ENCODE results near the gene KIF26A. TPM values are rescaled to one million over a fixed set of nuclear protein-coding genes. Genes with fewer than 3 reads are reported as not detected.

KIF26A gene
- total RNA-seq, 1 donor from 2014 or later: 0.46 TPM

- no peak for TF ChIP-seq CTCF (conservative IDR thresholded peaks at IDR 0.05; ENCODE audit: low read depth, low read length)
- H3K4me3 ChIP-seq (ENCODE audit: low read depth, low read length): no peak overlapping the region
These were observed 8.8 kb upstream of the KIF26A start for GRCh38 chr14:104129556-104129955.

GRCh38 chr14:104130974-104131651, 7.3 kb upstream of the KIF26A start:
- DNase-seq (ENCODE audit: low read depth): no peak
- no peak overlapping the region for H3K4me3 ChIP-seq (ENCODE audit: low read depth, low read length)
- peak; percentile 76 for TF ChIP-seq CTCF (conservative IDR thresholded peaks at IDR 0.05; ENCODE audit: low read depth, low read length)

More at GRCh38 chr14:104129556-104129955, 8.8 kb upstream of the KIF26A start:
- DNase-seq (ENCODE audit: low read depth): no peak

GRCh38 chr14:104131968-104132732, 6.2 kb upstream of the KIF26A start:
- no peak for TF ChIP-seq CTCF (conservative IDR thresholded peaks at IDR 0.05; ENCODE audit: low read depth, low read length)
- DNase-seq (ENCODE audit: low read depth): no peak
- no peak overlapping the region for H3K4me3 ChIP-seq (ENCODE audit: low read depth, low read length)

- no peak for DNase-seq (ENCODE audit: low read depth)
- H3K4me3 ChIP-seq (ENCODE audit: low read depth, low read length): no peak overlapping the region
- TF ChIP-seq CTCF (conservative IDR thresholded peaks at IDR 0.05; ENCODE audit: low read depth, low read length): no peak
These were observed 5.4 kb upstream of the KIF26A start for GRCh38 chr14:104132981-104133380.

- DNase-seq (ENCODE audit: low read depth): no peak
- no peak overlapping the region for H3K4me3 ChIP-seq (ENCODE audit: low read depth, low read length)
- no peak for TF ChIP-seq CTCF (conservative IDR thresholded peaks at IDR 0.05; ENCODE audit: low read depth, low read length)
These were observed 4.9 kb upstream of the KIF26A start for GRCh38 chr14:104133496-104133895.

- H3K4me3 ChIP-seq (ENCODE audit: low read depth, low read length): no peak overlapping the region
- DNase-seq (ENCODE audit: low read depth): no peak
- no peak for TF ChIP-seq CTCF (conservative IDR thresholded peaks at IDR 0.05; ENCODE audit: low read depth, low read length)
These were observed 4.1 kb upstream of the KIF26A start for GRCh38 chr14:104134061-104134965.

All from epithelial cell of proximal tubule (primary cell).